Activated naive CD8-positive, alpha-beta T cell treated with anti-CD3 and anti-CD28 coated beads, Interleukin-2, amount 10 ng/mL, durations not matched to agents 7 days and 5 days (primary cell): ENCODE data around the gene MATR3. TPM values are rescaled to one million over a fixed set of nuclear protein-coding genes. Genes with fewer than 3 reads are reported as not detected.

Experiments used
- ATAC-seq: fragments of 150-1000 bp; cut with Tn5 transposase; one replicate; pipeline ENCODE4 v1.10.0; 2021; ENCODE audit warnings: low read depth, moderate library complexity
- POLR2A ChIA-PET: fragments of 350-600 bp; sonication (Branson Sonifier 250); formaldehyde crosslinking; loops from one replicate; lab custom pipeline; 2021; ENCODE audit warnings: antibody characterized with exemption; lab: Charles Lee
- DNase-seq: peaks from one replicate; pipeline ENCODE4 v3.0.0; 2021
- H3K27ac Mint-ChIP-seq: one replicate; pipeline ENCODE4 v1.8.0; 2022; ENCODE audit warnings: mild to moderate bottlenecking, mixed read lengths
- H3K27me3 Mint-ChIP-seq: one replicate; pipeline ENCODE4 v1.8.0; 2022; ENCODE audit warnings: mild to moderate bottlenecking, moderate library complexity, mixed read lengths
- H3K36me3 Mint-ChIP-seq: one replicate; pipeline ENCODE4 v1.8.0; 2021; ENCODE audit warnings: mild to moderate bottlenecking, mixed read lengths
- H3K4me1 Mint-ChIP-seq: one replicate; pipeline ENCODE4 v1.8.0; 2021; ENCODE audit warnings: mixed read lengths
- H3K4me3 Mint-ChIP-seq: one replicate; pipeline ENCODE4 v1.8.0; 2022; ENCODE audit warnings: mild to moderate bottlenecking, moderate library complexity, mixed read lengths
- H3K9me3 Mint-ChIP-seq: one replicate; pipeline ENCODE4 v1.8.0; 2021; ENCODE audit warnings: mixed read lengths
- total RNA-seq, 2 experiments: library from RNA; stranded (reverse); gene quantifications; one replicate each; pipeline ENCODE4 v1.2.3, GENCODE V29; 2021

Gene MATR3
- 100 to 1,000 TPM; 174 to 183 TPM for total RNA-seq

- Mint-ChIP-seq H3K36me3 (peaks cover 13% of the 10 kb centered on the region), H3K9me3 (no peaks in the 10 kb centered on the region), H3K4me1 (peaks cover 32% of the 10 kb centered on the region), H3K27ac (peak within 1 kb of the TSS; percentile 96), H3K27me3 (no peaks in the 10 kb centered on the region), H3K4me3 (peak within 1 kb of the TSS; percentile 94)
- DNase-seq (peak; percentile 92), ATAC-seq (peak; percentile 85)
- POLR2A ChIA-PET: interaction anchor here (0.5 to 2.5 kb wide), 28 partner anchors 10 to 829 kb away, joined by 3 to 52 read pairs (median 4); partner anchors contain the start of genes EGR1, ETF1, MZB1 and PAIP2
Measured at GRCh38 chr5:139293507-139294373, at the start of gene MATR3. Gene MATR3 (plus strand): TSS chr5:139293740. CDS start chr5:139307416, 13,676 bp downstream.

- ATAC-seq (no peak), DNase-seq (no peak)
- no peaks in the 10 kb centered on the region for H3K9me3 Mint-ChIP-seq
- POLR2A ChIA-PET: no interaction called here
- H3K27me3 Mint-ChIP-seq: peaks cover 7% of the 10 kb centered on the region
- H3K36me3 Mint-ChIP-seq: no peaks in the 10 kb centered on the region
- H3K4me3 Mint-ChIP-seq: no peak overlapping the region
- peaks cover 9% of the 10 kb centered on the region for H3K4me1 Mint-ChIP-seq
- no peak overlapping the region for H3K27ac Mint-ChIP-seq
Measured at GRCh38 chr5:139245637-139246339, 47.8 kb upstream of the MATR3 start.

- ATAC-seq: peak; percentile 90
- POLR2A ChIA-PET: no interaction called here
- peak; percentile 31 for DNase-seq
- H3K27ac Mint-ChIP-seq: peak overlapping the region; percentile 50
- H3K4me3 Mint-ChIP-seq: peak overlapping the region; percentile 19
- H3K36me3 Mint-ChIP-seq: no peaks in the 10 kb centered on the region
- H3K4me1 Mint-ChIP-seq: peaks cover 11% of the 10 kb centered on the region
- H3K27me3 Mint-ChIP-seq: peaks cover 2% of the 10 kb centered on the region
- H3K9me3 Mint-ChIP-seq: no peaks in the 10 kb centered on the region
Measured at GRCh38 chr5:139246394-139246793, 47.1 kb upstream of the MATR3 start.

- no peak for DNase-seq
- POLR2A ChIA-PET: no interaction called here
- Mint-ChIP-seq H3K4me3 (no peak overlapping the region), H3K4me1 (peaks cover 16% of the 10 kb centered on the region), H3K27me3 (no peaks in the 10 kb centered on the region), H3K36me3 (no peaks in the 10 kb centered on the region), H3K9me3 (no peaks in the 10 kb centered on the region), H3K27ac (no peak overlapping the region)
- no peak for ATAC-seq
Measured at GRCh38 chr5:139248826-139249453, 44.6 kb upstream of the MATR3 start.

- H3K4me1 Mint-ChIP-seq: peaks cover 15% of the 10 kb centered on the region
- no peak for ATAC-seq
- no peaks in the 10 kb centered on the region for H3K9me3 Mint-ChIP-seq
- POLR2A ChIA-PET: interaction anchor here (0.6 kb wide), 1 partner anchor 308 kb away, joined by 3 read pairs; no protein-coding TSS in a partner anchor
- no peaks in the 10 kb centered on the region for H3K36me3 Mint-ChIP-seq
- no peaks in the 10 kb centered on the region for H3K27me3 Mint-ChIP-seq
- DNase-seq: peak; percentile 30
- no peak overlapping the region for H3K4me3 Mint-ChIP-seq
- H3K27ac Mint-ChIP-seq: peak overlapping the region; percentile 49
Measured at GRCh38 chr5:139251281-139251687, 42.3 kb upstream of the MATR3 start.

- POLR2A ChIA-PET: no interaction called here
- H3K36me3 Mint-ChIP-seq: no peaks in the 10 kb centered on the region
- H3K27me3 Mint-ChIP-seq: no peaks in the 10 kb centered on the region
- DNase-seq: no peak
- H3K4me3 Mint-ChIP-seq: no peak overlapping the region
- H3K9me3 Mint-ChIP-seq: no peaks in the 10 kb centered on the region
- no peak for ATAC-seq
- H3K27ac Mint-ChIP-seq: no peak overlapping the region
- H3K4me1 Mint-ChIP-seq: peaks cover 9% of the 10 kb centered on the region
Measured at GRCh38 chr5:139251695-139252288, 41.7 kb upstream of the MATR3 start.

- ATAC-seq (no peak), DNase-seq (no peak)
- Mint-ChIP-seq H3K36me3 (no peaks in the 10 kb centered on the region), H3K4me3 (no peak overlapping the region), H3K27me3 (peaks cover under 1% of the 10 kb centered on the region), H3K9me3 (no peaks in the 10 kb centered on the region), H3K27ac (no peak overlapping the region), H3K4me1 (peaks cover 7% of the 10 kb centered on the region)
- POLR2A ChIA-PET: no interaction called here
Measured at GRCh38 chr5:139253115-139253514, 40.4 kb upstream of the MATR3 start.

GRCh38 chr5:139256820-139257219 is 36.7 kb upstream of the MATR3 start:
- DNase-seq (no peak), ATAC-seq (no peak)
- Mint-ChIP-seq H3K27me3 (peaks cover 27% of the 10 kb centered on the region), H3K27ac (no peak overlapping the region), H3K36me3 (no peaks in the 10 kb centered on the region), H3K4me3 (no peak overlapping the region), H3K4me1 (peaks cover 5% of the 10 kb centered on the region), H3K9me3 (no peaks in the 10 kb centered on the region)
- POLR2A ChIA-PET: no interaction called here

- Mint-ChIP-seq H3K27me3 (peaks cover 28% of the 10 kb centered on the region), H3K4me1 (peaks cover 15% of the 10 kb centered on the region), H3K27ac (peak overlapping the region; percentile 23), H3K9me3 (no peaks in the 10 kb centered on the region), H3K36me3 (no peaks in the 10 kb centered on the region), H3K4me3 (peak overlapping the region; percentile 28)
- no peak for DNase-seq
- POLR2A ChIA-PET: interaction anchor here (0.5 to 1.6 kb wide), 2 partner anchors 633 to 687 kb away, joined by 4 read pairs; partner anchors contain the start of gene HSPA9
- ATAC-seq: no peak
Measured at GRCh38 chr5:139262059-139262741, 31.3 kb upstream of the MATR3 start.

- POLR2A ChIA-PET: interaction anchor here (1.6 kb wide), 1 partner anchor 687 kb away, joined by 4 read pairs; the partner anchor contains the start of gene HSPA9
Measured at GRCh38 chr5:139262742-139263445, 30.6 kb upstream of the MATR3 start.

GRCh38 chr5:139263536-139263935 is 30.0 kb upstream of the MATR3 start:
- POLR2A ChIA-PET: no interaction called here
- no peaks in the 10 kb centered on the region for H3K36me3 Mint-ChIP-seq

More at GRCh38 chr5:139262742-139263445, 30.6 kb upstream of the MATR3 start:
- Mint-ChIP-seq H3K36me3 (no peaks in the 10 kb centered on the region), H3K27me3 (peaks cover 28% of the 10 kb centered on the region), H3K27ac (no peak overlapping the region), H3K4me3 (no peak overlapping the region), H3K9me3 (no peaks in the 10 kb centered on the region), H3K4me1 (peaks cover 15% of the 10 kb centered on the region)
- DNase-seq: peak; percentile 73
- peak; percentile 98 for ATAC-seq

GRCh38 chr5:139263946-139264345 is 29.6 kb upstream of the MATR3 start:
- POLR2A ChIA-PET: no interaction called here
- H3K4me3 Mint-ChIP-seq: no peak overlapping the region

More at GRCh38 chr5:139263536-139263935, 30.0 kb upstream of the MATR3 start:
- peaks cover 15% of the 10 kb centered on the region for H3K4me1 Mint-ChIP-seq
- ATAC-seq: no peak
- no peak overlapping the region for H3K4me3 Mint-ChIP-seq
- H3K9me3 Mint-ChIP-seq: no peaks in the 10 kb centered on the region
- H3K27ac Mint-ChIP-seq: no peak overlapping the region
- no peak for DNase-seq
- H3K27me3 Mint-ChIP-seq: peaks cover 23% of the 10 kb centered on the region

More at GRCh38 chr5:139263946-139264345, 29.6 kb upstream of the MATR3 start:
- H3K27ac Mint-ChIP-seq: no peak overlapping the region
- H3K36me3 Mint-ChIP-seq: no peaks in the 10 kb centered on the region
- H3K27me3 Mint-ChIP-seq: peaks cover 20% of the 10 kb centered on the region
- H3K9me3 Mint-ChIP-seq: no peaks in the 10 kb centered on the region
- peaks cover 15% of the 10 kb centered on the region for H3K4me1 Mint-ChIP-seq
- DNase-seq (no peak), ATAC-seq (no peak)
